Neural cell (in vitro differentiated cells): Measurements from ENCODE around the gene KRT6A.

Experiments
- CTCF ChIP-seq: fragments of 450-650 bp; IDR thresholded peaks from 2 replicates; pipeline ENCODE4 v1.5.1; 2014; ENCODE audit warnings: antibody characterized with exemption, mild to moderate bottlenecking, moderate library complexity; ENCODE audit not compliant: poor library complexity, severe bottlenecking
- EP300 ChIP-seq: fragments of 450-650 bp; conservative IDR thresholded peaks from 2 replicates; pipeline ENCODE4 v1.6.1; 2014; ENCODE audit warnings: antibody characterized with exemption, mild to moderate bottlenecking, moderate library complexity; ENCODE audit not compliant: poor library complexity, severe bottlenecking
- EZH2 ChIP-seq: fragments of 200-600, 300-800 bp; shearing (Covaris generic), sonication (generic); IDR thresholded peaks from 2 replicates; pipeline ENCODE4 v1.6.1; 2014; ENCODE audit warnings: antibody characterized with exemption, low read length, borderline replicate concordance, mild to moderate bottlenecking; ENCODE audit not compliant: insufficient read depth, poor library complexity, severe bottlenecking
- MXI1 ChIP-seq: fragments of 450-650 bp; conservative IDR thresholded peaks from 2 replicates; pipeline ENCODE4 v1.6.1; 2014; ENCODE audit warnings: antibody characterized with exemption, mild to moderate bottlenecking; ENCODE audit not compliant: poor library complexity, severe bottlenecking
- POLR2AphosphoS5 ChIP-seq: IDR thresholded peaks from 2 replicates; pipeline ENCODE4 v1.6.1; 2012
- REST ChIP-seq: IDR thresholded peaks from 2 replicates; pipeline ENCODE4 v1.6.1; 2012; ENCODE audit warnings: borderline replicate concordance
- SMC3 ChIP-seq: fragments of 450-650 bp; conservative IDR thresholded peaks from 2 replicates; pipeline ENCODE4 v1.6.1; 2014; ENCODE audit warnings: antibody characterized with exemption, mild to moderate bottlenecking, moderate library complexity; ENCODE audit not compliant: poor library complexity
- TAF1 ChIP-seq: IDR thresholded peaks from 2 replicates; pipeline ENCODE4 v1.6.1; 2012; ENCODE audit warnings: low read depth

- no peak for TF ChIP-seq CTCF
- no peak for TF ChIP-seq POLR2AphosphoS5
- TF ChIP-seq SMC3, result no peak
- TF ChIP-seq TAF1, result no peak
- TF ChIP-seq EZH2, result no peak
- no peak for TF ChIP-seq EP300
- TF ChIP-seq MXI1, result no peak
- no peak for TF ChIP-seq REST
Observed at GRCh38 chr12:52502877-52503276, 9.8 kb upstream of the KRT6A start.
